HK-2 (cell line): ENCODE data around the gene THBS3.
"Not testable (repeated sequence)": the region's sequence is repeated elsewhere in the genome, so short reads cannot be mapped to it uniquely, and the experiment has no call there.

ENCODE experiments used
- DNase-seq: peaks from one replicate; pipeline ENCODE4 v3.0.0-alpha.2; 2018; ENCODE audit not compliant: unreplicated experiment

The THBS3 gene

GRCh38 chr1:155173478-155174323 lies 34.0 kb downstream of the THBS3 start, which contains the start of gene TRIM46:
Gene TRIM46, plus strand, starts transcription at chr1:155173849. Its CDS starts 118 bp downstream, at chr1:155173967.
- DNase-seq: peak; percentile 78

DNA sequence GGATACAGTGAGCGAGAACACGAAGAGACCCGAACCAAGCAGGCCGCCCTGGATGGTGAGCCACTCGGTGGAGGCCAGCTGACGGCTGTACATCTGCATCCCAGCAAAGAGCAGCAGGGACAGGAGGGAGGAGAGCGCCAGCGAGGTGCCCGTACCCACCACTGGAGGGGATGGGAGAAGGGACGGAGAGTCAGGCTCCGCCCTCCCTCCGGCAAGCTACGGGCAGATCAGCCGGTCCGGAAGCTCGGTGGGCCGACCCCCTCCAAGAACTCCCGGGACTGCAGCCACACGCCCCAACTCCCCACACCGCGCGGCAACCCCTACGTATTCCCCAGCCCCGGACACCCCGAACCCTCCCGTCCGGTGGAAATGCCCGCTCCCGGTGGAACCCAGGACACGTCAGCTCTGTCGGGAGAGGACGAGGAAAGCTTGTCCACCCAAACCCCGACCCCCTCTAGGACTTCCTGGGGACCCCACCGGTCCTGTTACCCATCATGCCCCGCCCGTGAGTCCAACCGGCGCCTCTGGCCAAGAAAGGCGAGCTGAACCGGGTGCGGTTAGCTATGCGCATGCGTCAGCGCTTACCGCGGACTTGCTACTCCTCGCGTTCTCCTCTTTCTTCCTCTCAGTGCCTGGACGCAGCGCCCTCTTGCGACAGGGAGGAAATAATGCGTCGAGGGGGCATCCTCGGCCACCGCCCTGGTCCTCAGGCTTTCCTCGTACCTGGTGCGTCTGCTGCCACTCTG lies 34.8 kb downstream of the THBS3 start, which contains the start of gene KRTCAP2:
TSS of gene KRTCAP2 (minus strand) at position 573 of the 746 bp plus-strand sequence. CDS start at position 493, 80 bp downstream.
- peak; percentile 94 for DNase-seq

DNA sequence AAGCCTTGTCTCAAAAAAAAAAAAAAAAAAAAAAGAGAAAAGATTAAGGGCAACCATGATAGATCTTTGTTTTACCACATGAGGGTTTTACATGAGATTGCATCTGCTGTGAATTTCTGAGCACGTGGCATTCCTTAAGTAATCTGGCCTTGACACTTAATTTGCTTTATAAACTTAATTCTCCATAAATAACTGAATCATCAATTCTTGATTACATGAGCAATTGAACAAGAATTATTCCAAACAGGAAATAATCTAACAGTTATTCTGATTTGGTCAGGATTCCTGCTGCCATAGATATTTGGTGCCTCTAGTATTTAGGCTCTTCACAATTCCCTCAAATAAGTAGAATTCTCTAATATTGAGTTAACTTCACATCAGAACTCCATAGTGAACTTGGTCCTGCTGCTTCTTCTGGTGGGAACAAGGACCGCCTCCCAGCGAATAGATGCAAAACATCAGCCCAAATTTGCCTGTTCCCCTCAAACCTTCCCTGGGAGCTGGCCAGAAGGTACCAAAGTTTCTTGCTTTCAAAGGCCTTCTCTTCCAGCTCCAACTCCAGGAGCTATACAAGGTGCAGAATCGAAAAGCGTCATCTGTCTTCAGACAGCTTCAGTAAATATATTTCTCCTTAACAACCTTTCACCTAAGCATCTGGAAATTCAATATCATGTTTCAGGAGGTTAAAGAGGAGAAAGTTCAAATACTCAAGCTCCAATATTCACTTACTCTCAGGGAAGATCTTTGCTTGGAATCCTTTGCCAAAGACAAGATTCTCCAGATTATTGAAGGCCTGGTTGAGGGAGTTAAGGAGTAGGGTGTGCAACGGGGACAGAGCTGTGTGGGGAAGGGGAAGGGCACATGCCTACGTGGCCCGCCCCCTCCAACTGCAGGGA lies 35.6 kb downstream of the THBS3 start:
- no peak for DNase-seq

DNA sequence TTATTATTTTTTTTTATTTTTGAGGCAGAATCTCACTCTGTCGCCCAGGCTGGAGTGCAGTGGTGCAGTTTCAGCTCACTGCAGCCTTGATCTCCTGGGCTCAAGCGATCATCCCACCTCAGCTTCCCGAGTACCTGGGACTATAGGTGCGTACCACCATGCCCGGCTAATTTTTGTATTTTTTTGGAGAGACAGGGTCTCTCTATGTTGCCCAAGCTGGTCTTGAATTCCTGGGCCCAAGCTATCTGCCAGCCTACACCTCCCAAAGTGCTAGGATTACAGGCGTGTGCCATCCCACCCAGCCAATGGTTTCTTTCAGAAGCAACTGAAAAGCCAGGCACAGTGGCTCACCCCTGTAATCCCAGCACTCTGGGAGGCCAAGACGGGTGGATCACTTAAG lies 36.9 kb downstream of the THBS3 start:
- DNase-seq: no peak

DNA sequence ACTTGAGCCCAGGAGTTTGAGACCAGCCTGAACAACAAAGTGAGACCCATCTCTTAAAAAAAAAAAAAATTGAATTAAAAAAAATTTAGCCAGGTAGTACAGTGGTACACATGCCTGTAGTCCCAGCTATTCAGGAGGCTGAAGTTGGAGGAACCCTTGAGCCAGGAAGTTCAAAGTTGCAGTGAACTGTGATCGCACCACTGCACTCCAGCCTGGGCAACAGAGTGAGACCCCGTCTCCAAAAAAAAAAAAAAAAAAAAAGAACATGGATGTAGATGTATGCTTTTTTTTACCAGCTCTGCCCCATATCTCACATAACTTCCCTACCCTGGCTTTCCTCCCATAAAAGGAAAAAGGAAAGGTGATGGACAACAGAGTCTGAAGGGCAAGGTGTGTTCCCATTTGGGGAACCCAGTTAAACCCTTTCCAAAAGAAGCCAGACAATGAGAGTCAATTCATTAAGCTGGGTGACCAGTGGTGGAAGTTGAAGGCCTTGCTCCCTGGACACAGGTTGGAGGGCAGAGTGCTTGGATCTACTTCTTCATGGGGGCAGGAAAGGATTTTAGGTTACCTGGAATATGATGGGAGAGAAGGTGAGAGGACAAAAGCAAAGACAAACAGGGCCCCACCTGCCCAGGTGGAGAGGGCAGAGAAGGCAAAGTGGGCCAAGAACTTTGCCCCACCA lies 37.5 kb downstream of the THBS3 start:
- DNase-seq: no peak

- DNase-seq: no peak
Observed at GRCh38 chr1:155169541-155169940, 38.2 kb downstream of the THBS3 start.

GRCh38 chr1:155168456-155169210 lies 39.1 kb downstream of the THBS3 start:
- no peak for DNase-seq

GRCh38 chr1:155168105-155168445 lies 39.6 kb downstream of the THBS3 start:
- not testable (repeated sequence) for DNase-seq

- peak; percentile 89 for DNase-seq
Observed at GRCh38 chr1:155167166-155168104, 40.3 kb downstream of the THBS3 start.

DNA sequence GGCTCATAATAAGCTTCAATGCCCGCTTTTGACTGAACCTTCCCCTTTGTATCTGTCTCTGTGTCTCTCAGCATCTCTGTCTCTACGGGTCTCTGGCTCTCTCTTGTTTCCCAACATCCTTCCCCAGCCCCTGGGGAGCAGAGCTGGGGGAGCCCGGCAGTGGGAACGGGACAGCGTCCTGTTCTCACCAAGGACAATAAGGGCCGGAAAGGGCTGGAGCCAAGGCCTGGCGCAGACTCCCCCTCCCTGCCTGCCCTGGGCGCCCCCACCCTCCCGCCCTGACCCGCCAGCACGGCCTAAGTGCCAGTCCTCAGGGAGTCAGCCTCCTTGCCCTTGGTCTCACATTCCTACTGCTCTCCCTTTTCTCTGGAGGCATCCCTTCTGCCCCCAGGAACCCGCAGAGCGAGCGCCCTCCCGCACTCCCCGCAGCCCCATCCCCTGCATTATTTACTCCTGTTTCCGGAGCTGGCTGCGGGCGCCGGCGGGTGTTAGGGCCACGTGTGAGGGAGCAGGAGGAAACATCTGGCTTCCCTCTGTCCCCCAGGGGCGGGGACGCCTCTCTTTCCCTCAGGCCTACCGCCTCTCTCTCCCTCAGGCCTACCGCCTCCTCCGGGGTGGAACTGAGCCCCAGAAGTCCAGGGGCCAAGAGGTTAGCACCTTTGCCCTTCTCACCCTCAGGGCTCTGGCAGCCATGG lies 41.1 kb downstream of the THBS3 start:
- no peak for DNase-seq

- no peak for DNase-seq
Observed at GRCh38 chr1:155166051-155166470, 41.6 kb downstream of the THBS3 start.

- not testable (repeated sequence) for DNase-seq
Observed at GRCh38 chr1:155164625-155165024, 43.1 kb downstream of the THBS3 start.

DNA sequence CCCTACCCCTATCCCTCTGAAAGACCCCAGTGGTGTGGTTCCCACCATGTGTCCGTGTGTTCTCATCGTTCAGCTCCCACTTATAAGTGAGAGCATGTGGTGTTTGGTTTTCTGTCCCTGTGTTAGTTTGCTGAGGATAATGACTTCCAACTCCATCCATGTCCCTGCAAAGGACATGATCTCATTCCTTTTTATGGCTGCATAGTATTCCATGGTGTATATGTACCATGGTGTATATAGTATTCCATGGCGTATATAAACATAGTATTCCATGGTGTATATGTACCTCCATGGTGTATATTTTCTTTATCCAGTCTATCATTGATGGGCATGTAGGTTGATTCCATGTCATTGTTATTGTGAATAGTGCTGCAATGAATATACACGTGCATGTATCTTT lies 43.9 kb downstream of the THBS3 start:
- not testable (repeated sequence) for DNase-seq

DNA sequence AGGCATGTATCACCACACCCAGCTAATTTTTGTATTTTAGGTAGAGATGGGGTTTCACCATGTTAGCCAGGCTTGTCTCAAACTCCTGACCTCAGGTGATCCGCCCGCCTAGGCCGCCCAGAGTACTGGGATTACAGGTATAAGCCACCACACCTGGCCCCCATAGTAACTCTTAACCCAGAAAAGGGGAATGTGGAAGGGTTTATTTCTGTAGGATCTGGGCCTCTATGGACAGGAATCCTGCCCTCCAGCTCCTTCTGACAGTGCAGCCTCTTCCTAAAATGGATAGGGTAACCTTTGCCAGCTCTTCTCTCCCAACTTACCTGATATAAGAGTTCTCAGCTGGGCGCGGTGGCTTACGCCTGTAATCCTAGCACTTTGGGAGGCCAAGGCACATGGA lies 45.1 kb downstream of the THBS3 start:
- DNase-seq: not testable (repeated sequence)

DNA sequence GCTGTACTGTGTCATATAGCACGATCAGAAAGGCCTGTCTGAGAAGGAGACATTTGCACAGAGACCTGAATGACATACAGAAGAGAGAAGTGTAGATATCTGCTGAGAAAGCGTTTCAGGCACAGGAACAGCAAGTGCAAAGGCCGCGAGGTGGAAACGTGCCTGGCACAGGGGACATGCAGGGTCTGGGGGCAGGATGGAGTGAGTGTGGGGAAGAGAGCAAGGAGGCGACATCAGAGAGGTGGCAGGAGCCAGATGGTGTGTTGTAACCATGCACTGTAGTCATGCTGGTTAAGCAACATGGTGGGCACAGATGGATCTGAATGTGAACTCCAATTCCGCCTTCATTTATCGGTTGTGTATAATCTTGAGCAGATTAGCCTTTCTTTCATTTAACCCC lies 47.6 kb downstream of the THBS3 start:
- no peak for DNase-seq

DNA sequence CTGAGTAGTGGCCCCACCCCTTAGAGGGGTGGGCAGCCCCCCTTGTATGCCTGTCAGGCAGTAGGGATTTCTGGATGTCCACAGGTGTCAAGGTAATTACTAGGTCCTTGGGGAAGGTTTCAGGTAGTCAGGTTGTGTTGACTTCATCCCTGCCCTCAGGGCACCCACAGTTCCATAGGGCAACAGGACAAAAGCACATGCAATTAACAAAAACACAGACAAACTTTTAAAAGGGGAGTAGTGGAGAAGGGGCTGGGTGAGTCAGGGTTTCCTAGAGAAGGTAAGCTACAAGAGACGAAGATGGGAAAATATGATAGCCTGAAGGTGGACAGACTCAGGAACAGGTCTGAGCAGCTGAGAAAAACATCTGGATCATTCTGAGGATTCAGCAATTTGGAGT lies 48.7 kb downstream of the THBS3 start:
- DNase-seq: no peak

- DNase-seq: not testable (repeated sequence)
Observed at GRCh38 chr1:155155996-155156643, 51.6 kb downstream of the THBS3 start.
